Globus pallidus (tissue), 1 donor: ENCODE measurements around the gene CPNE4.

Experiments used
- DNase-seq: peaks from one replicate; pipeline ENCODE4 v3.0.0-alpha.2; 2015; ENCODE audit warnings: low spot score

The CPNE4 gene

DNA sequence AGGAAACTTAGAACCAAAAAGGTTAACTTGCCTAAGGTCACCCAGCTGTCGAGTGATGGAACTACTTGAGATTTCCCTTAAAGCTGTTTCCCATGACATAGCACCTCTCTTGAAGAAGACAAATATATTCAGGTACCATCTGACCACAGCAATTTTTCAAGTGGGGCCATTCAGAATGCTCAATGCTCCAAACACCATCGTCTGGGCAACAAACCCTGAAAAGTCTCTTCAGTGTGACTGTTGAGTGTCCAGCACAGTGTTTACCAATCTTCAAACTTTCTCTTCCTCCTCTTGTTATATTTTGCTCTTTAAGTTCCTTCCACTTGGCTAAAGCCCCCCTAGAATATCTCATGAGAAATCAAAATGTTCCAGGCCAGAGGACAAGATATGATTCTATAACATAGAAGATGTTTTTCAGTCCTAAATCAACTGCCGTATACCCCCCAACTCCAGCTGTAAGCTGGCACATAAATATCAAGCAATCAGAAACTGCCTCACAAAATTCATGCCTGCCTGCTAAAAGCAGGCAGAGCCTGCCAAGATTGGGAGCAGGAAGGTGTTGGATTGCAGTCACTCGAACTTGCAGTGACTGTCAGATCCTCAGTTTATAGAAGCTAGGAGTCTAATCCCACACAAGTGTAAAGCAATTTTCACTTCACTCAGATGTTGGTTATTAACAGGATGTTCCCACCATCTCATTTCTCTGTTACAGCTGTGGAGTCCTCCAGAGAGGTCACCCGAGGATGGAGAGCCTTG, 301.6 kb downstream of the CPNE4 start:
- DNase-seq: no peak

- no peak for DNase-seq
These were observed 303.1 kb downstream of the CPNE4 start for GRCh38 chr3:131731709-131732108.

DNA sequence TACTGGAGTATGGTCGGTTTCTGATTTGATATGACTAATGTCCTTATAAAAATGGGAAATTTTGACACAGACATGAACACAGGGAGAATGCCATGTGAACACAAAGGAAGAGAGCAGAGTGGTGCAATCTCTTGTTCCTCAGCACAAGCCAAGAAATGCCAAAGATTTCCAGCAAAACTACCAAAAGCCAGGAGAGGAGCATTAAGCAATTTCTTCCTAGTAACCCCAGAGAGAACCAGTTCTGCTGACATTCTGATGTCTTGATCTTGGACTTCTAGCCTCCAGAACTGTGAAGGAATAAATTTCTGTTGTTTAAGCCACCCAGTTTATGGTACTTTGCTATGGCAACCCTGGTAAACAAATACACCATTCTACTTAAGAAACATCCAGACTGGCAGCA, 304.2 kb downstream of the CPNE4 start:
- DNase-seq: no peak

GRCh38 chr3:131729643-131730017, 305.2 kb downstream of the CPNE4 start:
- no peak for DNase-seq

GRCh38 chr3:131728898-131729642, 305.7 kb downstream of the CPNE4 start:
- DNase-seq: no peak

GRCh38 chr3:131725414-131725813, 309.4 kb downstream of the CPNE4 start:
- no peak for DNase-seq

- DNase-seq: no peak
These were observed 311.5 kb downstream of the CPNE4 start for GRCh38 chr3:131723343-131723742.

GRCh38 chr3:131717493-131717892, 317.3 kb downstream of the CPNE4 start:
- no peak for DNase-seq

DNA sequence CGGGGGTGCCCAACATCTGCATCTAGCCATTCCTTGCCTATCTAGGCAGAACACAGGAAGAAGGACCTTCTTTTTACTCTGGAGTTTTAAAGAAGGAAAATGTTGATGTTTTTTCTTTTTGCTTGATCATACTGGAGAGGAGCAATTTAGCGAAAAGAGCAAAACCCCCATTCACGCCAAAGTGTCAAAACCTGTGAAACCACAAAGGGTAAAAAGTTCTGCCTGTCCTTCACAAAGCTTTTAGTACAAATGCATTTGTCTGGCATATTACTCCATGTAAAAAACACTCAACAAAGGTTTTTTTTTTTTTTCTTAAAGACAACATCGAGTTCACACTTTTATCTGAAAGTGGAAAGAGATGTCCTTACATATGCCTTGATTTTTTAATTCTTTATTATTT, 317.9 kb downstream of the CPNE4 start:
- no peak for DNase-seq

- DNase-seq: no peak
These were observed 318.8 kb downstream of the CPNE4 start for GRCh38 chr3:131716007-131716406.

DNA sequence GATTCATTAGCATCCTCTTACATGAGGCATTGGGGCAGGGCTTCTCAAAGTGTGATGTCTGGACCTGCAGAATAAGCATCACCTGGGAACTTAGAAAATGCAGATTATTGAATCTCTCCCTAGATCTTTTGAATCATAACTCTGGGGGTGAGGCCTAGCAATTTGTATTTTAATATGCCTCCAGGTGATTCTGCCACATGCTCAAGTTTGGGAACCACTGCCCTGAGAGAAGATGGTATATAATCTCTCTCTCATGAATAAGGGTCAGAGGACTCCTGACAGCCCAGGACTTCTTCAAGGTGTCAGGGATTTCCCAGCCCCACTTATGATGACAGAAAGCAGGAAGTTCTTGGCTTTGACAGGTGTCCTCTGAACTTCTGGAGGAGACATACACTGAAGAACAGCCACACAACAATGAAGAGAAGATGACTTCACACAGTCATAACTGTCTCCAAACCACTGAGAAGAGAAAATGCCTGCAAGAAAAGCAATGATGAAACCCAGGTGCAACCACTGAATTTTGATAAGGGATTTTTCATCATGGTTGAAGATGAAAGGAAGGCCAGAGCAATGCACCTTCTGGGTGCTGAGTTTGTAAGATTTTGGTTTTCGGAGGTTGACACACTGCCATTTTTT, 320.1 kb downstream of the CPNE4 start:
- no peak for DNase-seq

DNA sequence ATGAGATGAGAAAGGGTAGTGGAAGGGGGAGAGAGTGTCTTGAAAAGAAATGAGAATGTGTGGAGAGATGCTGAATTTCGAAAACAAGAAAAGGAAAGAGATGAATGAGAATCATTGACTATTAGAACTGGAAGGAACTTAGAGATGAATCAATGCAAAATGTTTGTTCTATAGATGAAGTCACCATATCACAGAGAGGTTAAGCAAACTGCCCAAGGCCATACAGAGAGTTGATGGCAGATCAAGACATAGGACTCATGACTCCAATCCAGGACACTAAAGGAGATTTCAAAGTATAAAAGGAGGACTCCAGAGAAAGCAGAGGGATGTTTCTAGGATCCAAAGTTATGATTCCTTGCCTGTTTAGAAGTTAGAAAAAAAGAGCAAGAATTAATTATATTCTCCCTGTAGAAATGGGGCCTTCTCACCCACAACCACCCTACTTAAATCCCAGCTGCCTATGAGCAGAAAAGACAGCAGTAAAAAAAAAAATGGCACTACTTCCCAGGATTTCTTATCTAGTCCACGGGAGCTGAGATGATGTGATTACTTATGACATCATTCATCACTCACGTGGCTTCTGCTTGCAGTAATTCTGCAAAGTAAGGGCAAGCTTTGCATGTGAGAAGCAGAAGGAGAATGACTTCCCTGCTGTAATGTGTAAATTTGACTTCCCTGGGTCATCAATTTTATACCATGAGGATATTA, 321.2 kb downstream of the CPNE4 start:
- DNase-seq: no peak

DNA sequence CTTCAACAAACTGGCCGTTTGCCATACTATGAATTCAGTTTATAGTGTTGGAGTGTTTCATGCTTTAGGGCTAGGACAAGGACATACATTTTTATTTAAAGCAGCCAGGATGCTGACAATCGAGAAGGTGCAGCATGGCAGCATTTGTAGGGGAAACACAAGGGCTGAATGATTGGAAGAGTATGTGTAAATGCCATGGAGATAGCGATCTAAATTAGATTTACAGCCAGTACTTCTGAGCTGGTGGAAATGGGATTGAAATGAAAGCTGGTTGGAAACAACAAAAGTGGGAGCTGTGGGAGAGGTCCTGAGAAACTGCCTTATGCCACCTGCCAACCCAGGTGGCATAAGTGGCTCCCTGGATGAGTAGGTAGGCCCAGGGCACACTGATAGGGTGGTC, 322.2 kb downstream of the CPNE4 start:
- DNase-seq: no peak

GRCh38 chr3:131711114-131711768, 323.6 kb downstream of the CPNE4 start:
- DNase-seq: no peak

DNA sequence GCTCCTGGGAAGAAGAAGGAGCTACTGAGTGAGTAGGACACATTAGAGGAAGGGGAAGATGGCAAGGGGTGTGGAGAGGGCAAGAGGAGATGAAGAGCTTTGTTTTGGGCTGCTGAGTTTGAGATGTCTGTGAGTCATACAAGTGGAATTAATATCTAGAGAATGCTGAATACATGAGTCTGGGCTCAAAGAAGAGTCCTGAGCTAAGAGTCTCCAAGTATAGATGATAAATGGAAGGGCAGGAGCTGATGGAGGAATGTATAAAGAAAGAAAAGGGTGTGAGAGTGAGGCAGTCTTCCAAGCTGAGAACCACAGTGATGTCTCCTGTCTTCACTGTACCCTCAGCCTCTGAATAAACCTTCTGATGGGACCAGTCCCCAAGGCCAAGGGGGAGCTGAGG, 326.6 kb downstream of the CPNE4 start:
- DNase-seq: no peak

GRCh38 chr3:131705558-131706051, 329.2 kb downstream of the CPNE4 start:
- no peak for DNase-seq

- no peak for DNase-seq
These were observed 329.7 kb downstream of the CPNE4 start for GRCh38 chr3:131705099-131705498.

GRCh38 chr3:131704098-131704497, 330.7 kb downstream of the CPNE4 start:
- DNase-seq: no peak

- DNase-seq: no peak
These were observed 332.7 kb downstream of the CPNE4 start for GRCh38 chr3:131702146-131702545.

DNA sequence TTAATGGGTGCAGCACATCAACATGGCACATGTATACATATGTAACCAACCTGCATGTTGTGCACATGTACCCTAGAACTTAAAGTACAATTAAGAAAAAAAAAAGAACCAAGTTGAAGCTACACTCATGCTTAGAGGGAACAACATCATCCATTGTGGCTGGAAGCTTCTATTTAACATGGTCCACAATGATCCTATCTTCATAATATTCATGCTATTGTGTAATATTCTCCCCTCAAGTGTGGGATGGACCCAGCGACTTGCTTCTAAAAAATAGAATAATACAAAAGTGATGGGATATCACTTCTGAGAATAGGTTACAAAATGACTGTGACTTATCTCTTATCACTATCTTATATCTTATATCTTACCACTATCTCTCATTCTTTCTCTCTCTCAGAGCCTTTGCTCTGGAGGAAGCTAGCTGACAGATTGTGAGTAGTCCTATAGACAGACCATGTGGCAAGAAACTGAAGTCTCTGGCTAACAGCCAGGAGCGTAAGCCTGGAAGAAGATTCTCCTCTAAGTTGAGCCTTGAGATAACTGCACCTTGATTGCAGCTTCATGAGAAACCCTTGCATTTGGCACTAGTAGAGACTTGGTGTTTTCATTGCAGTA, 333.6 kb downstream of the CPNE4 start:
- no peak for DNase-seq

GRCh38 chr3:131699001-131699400, 335.8 kb downstream of the CPNE4 start:
- no peak for DNase-seq
